Spinal cord (tissue), 10 donors: ENCODE measurements around the gene MPO. TPM values are rescaled to one million over a fixed set of nuclear protein-coding genes. Genes with fewer than 3 reads are reported as not detected.

Experiments used
- DNase-seq, 6 donors: peaks; one replicate each; pipeline versions ENCODE4 v3.0.0 to v3.0.0-alpha.2; 2013 to 2015; ENCODE audit warnings: low spot score in 6 of 6, low read depth in 4 of 6
- H3K27ac ChIP-seq: one replicate; pipeline ENCODE4 v1.5.1; 2013; ENCODE audit warnings: low read depth, low read length, control low read depth
- H3K27me3 ChIP-seq: one replicate; pipeline ENCODE4 v1.6.1; 2013; ENCODE audit warnings: low read length; ENCODE audit not compliant: control insufficient read depth, insufficient read depth
- H3K36me3 ChIP-seq: one replicate; pipeline ENCODE4 v1.6.1; 2013; ENCODE audit warnings: low read length; ENCODE audit not compliant: control insufficient read depth, insufficient read depth
- H3K4me1 ChIP-seq: one replicate; pipeline ENCODE4 v1.6.1; 2013; ENCODE audit warnings: low read length; ENCODE audit not compliant: control insufficient read depth, insufficient read depth
- H3K4me3 ChIP-seq: one replicate; pipeline ENCODE4 v1.5.1; 2013; ENCODE audit warnings: low read depth, low read length, control low read depth
- H3K9me3 ChIP-seq: one replicate; pipeline ENCODE4 v1.6.1; 2013; ENCODE audit warnings: low read length; ENCODE audit not compliant: control insufficient read depth, insufficient read depth
- WGBS: methylation state at CpG from one replicate; pipeline ENCODE4 v1.1.5; 2013; ENCODE audit warnings: missing lambda C conversion rate; ENCODE audit not compliant: insufficient coverage; 5-methylcytosine and 5-hydroxymethylcytosine counted together
- polyA plus RNA-seq, 2 donors: library from polyadenylated mRNA; unstranded; fragments of 120-200 nt; gene quantifications; one replicate each; pipeline ENCODE4 v1.2.1, GENCODE V29; 2013; ENCODE audit not compliant: insufficient read length in 2 of 2
- total RNA-seq, 2 donors: library from RNA; depleted of rRNA in 1 of 2; stranded (reverse); fragments of 120-200 nt in 1 of 2; fragments of >200 nt in 1 of 2; gene quantifications; one replicate each; pipeline versions ENCODE4 v1.2.3 to v1.2.4, GENCODE V29; 2013 to 2014
- donor health status: healthy.

Gene MPO
- total and polyA plus RNA-seq, 4 donors, result 1.9 to 71.2 (median 4.8) TPM

- Histone ChIP-seq H3K36me3 (no peaks in the 10 kb centered on the region), H3K27ac (no peak overlapping the region), H3K9me3 (no peaks in the 10 kb centered on the region), H3K27me3 (peaks cover 37% of the 10 kb centered on the region), H3K4me3 (no peak overlapping the region), H3K4me1 (peaks cover 13% of the 10 kb centered on the region)
- no peak for DNase-seq
- WGBS, result 84% methylated on average over 3 of the region's 10 CpGs
Measured at GRCh38 chr17:58247511-58248363, 33.0 kb downstream of the MPO start.

- H3K27me3 ChIP-seq, result peaks cover 37% of the 10 kb centered on the region
- no peak overlapping the region for H3K4me3 ChIP-seq
- H3K27ac ChIP-seq, result no peak overlapping the region
- no peaks in the 10 kb centered on the region for H3K36me3 ChIP-seq
- no CpG with 5 or more reads among the region's 1 CpG for WGBS
- peaks cover 13% of the 10 kb centered on the region for H3K4me1 ChIP-seq
- DNase-seq, result no peak
- no peaks in the 10 kb centered on the region for H3K9me3 ChIP-seq
Measured at GRCh38 chr17:58246781-58247180, 34.0 kb downstream of the MPO start.

DNA sequence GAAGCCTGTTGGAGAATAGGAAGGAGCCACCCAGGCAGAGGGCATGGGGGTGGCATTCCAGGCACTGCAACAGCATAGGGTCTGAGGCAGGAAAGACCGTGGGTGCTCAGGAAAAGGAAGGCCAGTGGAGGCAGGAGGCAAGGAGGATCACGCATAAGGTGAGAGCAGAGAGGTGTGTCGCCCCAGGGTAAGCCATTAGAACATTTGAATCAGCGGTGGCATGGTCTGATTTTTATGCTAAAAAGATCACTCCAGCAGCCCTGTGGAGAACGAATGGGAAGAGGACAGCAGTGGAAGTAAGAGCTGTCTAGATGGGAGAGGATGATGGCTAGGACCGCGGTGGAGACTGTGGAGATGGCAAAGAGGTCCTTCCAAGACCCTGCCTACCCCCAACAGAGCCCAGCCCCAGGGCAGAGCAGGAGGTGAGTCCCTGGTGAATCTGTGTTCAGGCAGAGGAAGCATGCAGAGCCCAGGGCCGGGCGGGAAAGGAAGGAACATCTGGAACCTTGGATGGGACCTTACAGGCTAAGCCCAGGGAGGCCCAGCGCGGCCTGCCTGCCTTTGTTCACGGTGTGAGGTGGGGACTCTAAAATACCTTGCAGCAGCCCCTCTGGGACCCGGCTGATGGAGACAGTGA, 34.5 kb downstream of the MPO start:
- 75% methylated on average over 13 of the region's 13 CpGs for WGBS
- H3K27me3 ChIP-seq, result peaks cover 39% of the 10 kb centered on the region
- no peak overlapping the region for H3K27ac ChIP-seq
- DNase-seq, result no peak
- no peak overlapping the region for H3K4me3 ChIP-seq
- H3K4me1 ChIP-seq, result peaks cover 13% of the 10 kb centered on the region
- H3K9me3 ChIP-seq, result no peaks in the 10 kb centered on the region
- no peaks in the 10 kb centered on the region for H3K36me3 ChIP-seq

- H3K27me3 ChIP-seq, result peaks cover 41% of the 10 kb centered on the region
- 50% methylated on average over 5 of the region's 10 CpGs for WGBS
- H3K9me3 ChIP-seq, result no peaks in the 10 kb centered on the region
- H3K4me3 ChIP-seq, result no peak overlapping the region
- no peak overlapping the region for H3K27ac ChIP-seq
- H3K36me3 ChIP-seq, result no peaks in the 10 kb centered on the region
- peaks cover 13% of the 10 kb centered on the region for H3K4me1 ChIP-seq
- DNase-seq, result no peak
Measured at GRCh38 chr17:58245428-58246103, 35.2 kb downstream of the MPO start.

GRCh38 chr17:58244963-58245362, 35.8 kb downstream of the MPO start:
- no peaks in the 10 kb centered on the region for H3K36me3 ChIP-seq
- no peaks in the 10 kb centered on the region for H3K9me3 ChIP-seq
- H3K27ac ChIP-seq, result no peak overlapping the region
- no peak overlapping the region for H3K4me3 ChIP-seq
- peaks cover 12% of the 10 kb centered on the region for H3K4me1 ChIP-seq
- 85% methylated on average over 3 of the region's 6 CpGs for WGBS
- DNase-seq, result no peak
- peaks cover 40% of the 10 kb centered on the region for H3K27me3 ChIP-seq

GRCh38 chr17:58242171-58242784, 38.5 kb downstream of the MPO start:
- H3K9me3 ChIP-seq, result no peaks in the 10 kb centered on the region
- no peak overlapping the region for H3K4me3 ChIP-seq
- H3K36me3 ChIP-seq, result no peaks in the 10 kb centered on the region
- H3K27me3 ChIP-seq, result peaks cover 21% of the 10 kb centered on the region
- H3K27ac ChIP-seq, result no peak overlapping the region
- H3K4me1 ChIP-seq, result no peaks in the 10 kb centered on the region
- peak in 2 of 6 donors; percentile 26 to 41 for DNase-seq
- 11% methylated on average over 4 of the region's 4 CpGs for WGBS

DNA sequence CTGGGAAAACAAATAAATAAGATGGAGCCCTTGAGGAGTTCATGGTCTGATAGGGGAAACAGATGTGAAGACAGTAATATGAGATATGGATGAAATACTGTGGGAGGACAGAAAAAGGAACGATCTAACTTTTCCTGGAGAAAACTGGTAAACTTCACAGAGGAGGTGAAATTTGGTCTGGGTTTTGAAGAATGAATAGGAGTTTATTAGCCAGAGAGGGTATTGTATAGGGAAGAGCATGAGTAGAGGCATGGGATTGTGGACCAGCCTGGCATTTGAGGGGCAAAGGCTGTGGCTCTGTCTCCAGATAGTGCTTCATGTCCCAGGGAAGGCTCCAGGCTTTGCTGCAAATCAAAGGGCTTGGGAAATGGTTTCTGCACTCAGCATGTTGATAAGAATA, 40.7 kb downstream of the MPO start:
- Histone ChIP-seq H3K9me3 (no peaks in the 10 kb centered on the region), H3K4me3 (no peak overlapping the region), H3K27ac (no peak overlapping the region), H3K4me1 (no peaks in the 10 kb centered on the region), H3K27me3 (peaks cover 19% of the 10 kb centered on the region), H3K36me3 (no peaks in the 10 kb centered on the region)
- no peak for DNase-seq
- WGBS, result 77% methylated on average over 1 of the region's 1 CpG

DNA sequence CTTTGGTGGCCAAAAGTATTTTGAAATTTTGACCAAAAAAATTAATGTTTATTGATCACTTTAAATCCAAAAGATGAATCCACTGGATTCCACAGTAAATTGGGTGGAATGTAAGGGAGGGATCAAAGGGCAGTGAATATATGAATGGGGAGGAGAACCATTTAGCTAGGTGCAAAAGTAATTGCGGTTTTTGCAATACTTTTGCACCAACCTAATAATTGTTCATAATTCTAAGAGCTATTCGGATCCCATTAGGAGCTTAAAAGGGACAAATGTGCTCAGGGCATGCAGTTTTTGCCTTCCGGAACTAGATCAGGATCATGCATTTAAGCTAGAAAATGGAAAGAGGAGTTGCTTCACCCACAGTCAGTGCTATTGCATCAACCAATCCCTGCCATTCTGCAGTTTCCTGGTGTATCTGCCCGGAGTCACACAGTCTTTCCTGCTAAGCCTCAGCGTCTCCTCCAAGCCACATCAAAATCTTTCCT, 42.5 kb downstream of the MPO start, which contains the start of gene LPO:
Gene LPO (plus strand): TSS at position 438 of the 488 bp plus-strand sequence. CDS start 4,396 bp downstream, outside the sequence.
- Histone ChIP-seq H3K36me3 (no peaks in the 10 kb centered on the region), H3K4me1 (no peaks in the 10 kb centered on the region), H3K9me3 (no peaks in the 10 kb centered on the region), H3K4me3 (no peak within 1 kb of the TSS), H3K27ac (no peak within 1 kb of the TSS), H3K27me3 (peaks cover 27% of the 10 kb centered on the region)
- WGBS, result 67% methylated on average over 2 of the region's 5 CpGs
- DNase-seq, result no peak

GRCh38 chr17:58236394-58236793, 44.3 kb downstream of the MPO start:
- Histone ChIP-seq H3K9me3 (no peaks in the 10 kb centered on the region), H3K4me1 (no peaks in the 10 kb centered on the region), H3K27ac (no peak overlapping the region), H3K27me3 (peaks cover 20% of the 10 kb centered on the region), H3K4me3 (no peak overlapping the region), H3K36me3 (no peaks in the 10 kb centered on the region)
- no CpG with 5 or more reads among the region's 2 CpGs for WGBS
- no peak for DNase-seq
